Astrocyte of the spinal cord (primary cell): Measurements from ENCODE around the gene RANBP9.

Experiments used
- DNase-seq: peaks from one replicate; pipeline ENCODE4 v3.0.0; 2011; ENCODE audit warnings: low read depth, low spot score
- H3K4me3 ChIP-seq: 2 replicates; pipeline ENCODE4 v1.5.1; 2011; ENCODE audit warnings: low read depth, mild to moderate bottlenecking, low read length, moderate library complexity
- CTCF ChIP-seq: IDR thresholded peaks from 2 replicates; pipeline ENCODE4 v1.5.1; 2012; ENCODE audit warnings: low read depth, mild to moderate bottlenecking, low read length, inconsistent platforms
- in situ Hi-C: cut with HindIII; loops from 2 replicates; pipeline ENCODE4 v1.10.0; 2017; ENCODE audit warnings: low sequenced_read_pairs

The RANBP9 gene

GRCh38 chr6:13741365-13741764, 29.7 kb upstream of the RANBP9 start:
- no peak overlapping the region for H3K4me3 ChIP-seq
- DNase-seq: no peak
- in situ Hi-C loops: no loop called here
- TF ChIP-seq CTCF: no peak

GRCh38 chr6:13735031-13735430, 23.4 kb upstream of the RANBP9 start:
- no peak for DNase-seq
- in situ Hi-C loops: no loop called here
- TF ChIP-seq CTCF: no peak
- H3K4me3 ChIP-seq: no peak overlapping the region

DNA sequence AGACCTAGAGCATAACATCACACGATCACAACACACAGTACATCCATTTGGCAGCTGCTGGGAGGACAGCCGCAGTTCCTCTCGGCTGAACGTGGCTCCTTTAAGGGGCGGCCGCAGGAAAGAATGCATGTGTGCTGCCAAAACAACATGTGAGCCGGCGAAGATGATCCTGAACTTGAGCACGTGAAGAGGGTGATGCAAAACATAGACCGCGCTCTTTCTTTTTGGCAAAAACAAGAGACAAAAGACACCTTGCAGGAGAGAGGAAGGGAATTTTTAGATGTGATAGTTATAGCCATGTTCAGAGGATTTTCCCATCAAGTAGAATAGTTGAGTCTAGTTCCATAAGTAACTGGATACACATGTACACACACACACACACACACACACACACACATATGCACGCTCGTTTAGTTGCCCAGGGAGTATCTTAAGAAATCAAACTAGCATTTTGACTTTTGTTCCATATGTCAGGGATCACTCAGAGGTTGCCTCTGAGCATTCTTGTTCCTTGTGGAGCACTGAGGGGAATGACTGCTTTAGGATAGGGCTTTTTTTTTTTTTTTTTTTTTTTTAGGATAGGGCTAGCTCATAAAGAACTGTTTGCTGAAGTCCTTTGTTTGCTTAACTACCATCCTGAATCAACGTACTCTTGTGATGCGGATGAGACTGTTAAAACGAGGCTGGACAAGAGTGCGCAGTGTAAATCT, 21.7 kb upstream of the RANBP9 start:
- no peak for TF ChIP-seq CTCF
- H3K4me3 ChIP-seq: peak overlapping the region; percentile 16
- in situ Hi-C loops: no loop called here
- DNase-seq: peak; percentile 84

GRCh38 chr6:13730704-13731103, 19.1 kb upstream of the RANBP9 start:
- in situ Hi-C loops: no loop called here
- DNase-seq: no peak
- no peak overlapping the region for H3K4me3 ChIP-seq
- no peak for TF ChIP-seq CTCF

- in situ Hi-C loops: no loop called here
- TF ChIP-seq CTCF: no peak
- no peak overlapping the region for H3K4me3 ChIP-seq
- peak; percentile 56 for DNase-seq
Observed at GRCh38 chr6:13729891-13730290, 18.3 kb upstream of the RANBP9 start.

- in situ Hi-C loops: no loop called here
- DNase-seq: peak; percentile 29
- H3K4me3 ChIP-seq: no peak overlapping the region
- TF ChIP-seq CTCF: no peak
Observed at GRCh38 chr6:13725570-13725969, 13.9 kb upstream of the RANBP9 start.

GRCh38 chr6:13725052-13725451, 13.4 kb upstream of the RANBP9 start:
- no peak for TF ChIP-seq CTCF
- no peak overlapping the region for H3K4me3 ChIP-seq
- in situ Hi-C loops: no loop called here
- DNase-seq: no peak
